HG03135 (cell line): Measurements from ENCODE around the gene PEX14.

ENCODE experiments used
- ATAC-seq: cut with Tn5 transposase; IDR thresholded peaks from one replicate; pipeline ENCODE4 v1.9.1; 2021; ENCODE audit warnings: mild to moderate bottlenecking, moderate library complexity; ENCODE audit not compliant: unreplicated experiment

PEX14 gene

DNA sequence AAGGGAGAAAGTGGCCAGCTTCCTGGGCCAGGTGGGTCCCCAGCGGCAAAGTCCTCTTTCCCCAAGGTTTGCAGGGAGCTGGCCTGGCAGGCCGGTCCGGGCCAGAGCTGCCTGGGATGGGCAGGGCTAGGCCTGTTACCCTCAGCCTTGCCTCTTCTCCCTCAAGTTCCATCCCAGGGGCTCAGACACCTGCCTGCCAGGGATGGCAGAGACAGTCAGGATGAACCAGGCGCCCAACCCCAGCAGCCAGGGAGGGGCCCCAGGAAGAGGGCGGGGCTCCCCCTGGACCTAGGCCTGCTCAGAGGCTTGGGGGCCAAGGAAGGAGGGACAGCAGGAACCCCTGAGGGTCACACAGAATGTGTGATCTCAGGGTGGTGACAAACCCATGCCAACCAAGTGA is 201.1 kb downstream of the PEX14 start:
- no peak for ATAC-seq

DNA sequence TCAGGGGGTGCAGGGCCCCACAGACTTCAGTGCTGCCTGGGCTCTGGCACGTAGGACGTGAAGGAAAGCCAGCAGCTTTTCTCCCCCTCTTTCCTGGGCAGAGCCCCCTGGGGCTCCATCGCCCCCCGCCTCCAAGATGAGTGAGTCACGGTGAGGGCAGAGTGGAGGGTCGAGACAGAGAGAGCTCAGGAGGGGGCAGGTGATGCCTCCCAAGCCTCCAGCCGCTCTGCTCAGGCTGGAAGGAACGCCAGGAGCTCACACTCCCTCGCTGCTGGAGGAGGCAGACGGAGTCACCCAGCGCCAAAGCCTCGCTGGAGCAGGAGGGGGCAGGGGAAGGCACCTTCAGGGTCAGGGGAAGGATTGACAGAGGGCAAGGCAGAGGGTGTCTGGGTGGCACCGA is 202.2 kb downstream of the PEX14 start:
- no peak for ATAC-seq

DNA sequence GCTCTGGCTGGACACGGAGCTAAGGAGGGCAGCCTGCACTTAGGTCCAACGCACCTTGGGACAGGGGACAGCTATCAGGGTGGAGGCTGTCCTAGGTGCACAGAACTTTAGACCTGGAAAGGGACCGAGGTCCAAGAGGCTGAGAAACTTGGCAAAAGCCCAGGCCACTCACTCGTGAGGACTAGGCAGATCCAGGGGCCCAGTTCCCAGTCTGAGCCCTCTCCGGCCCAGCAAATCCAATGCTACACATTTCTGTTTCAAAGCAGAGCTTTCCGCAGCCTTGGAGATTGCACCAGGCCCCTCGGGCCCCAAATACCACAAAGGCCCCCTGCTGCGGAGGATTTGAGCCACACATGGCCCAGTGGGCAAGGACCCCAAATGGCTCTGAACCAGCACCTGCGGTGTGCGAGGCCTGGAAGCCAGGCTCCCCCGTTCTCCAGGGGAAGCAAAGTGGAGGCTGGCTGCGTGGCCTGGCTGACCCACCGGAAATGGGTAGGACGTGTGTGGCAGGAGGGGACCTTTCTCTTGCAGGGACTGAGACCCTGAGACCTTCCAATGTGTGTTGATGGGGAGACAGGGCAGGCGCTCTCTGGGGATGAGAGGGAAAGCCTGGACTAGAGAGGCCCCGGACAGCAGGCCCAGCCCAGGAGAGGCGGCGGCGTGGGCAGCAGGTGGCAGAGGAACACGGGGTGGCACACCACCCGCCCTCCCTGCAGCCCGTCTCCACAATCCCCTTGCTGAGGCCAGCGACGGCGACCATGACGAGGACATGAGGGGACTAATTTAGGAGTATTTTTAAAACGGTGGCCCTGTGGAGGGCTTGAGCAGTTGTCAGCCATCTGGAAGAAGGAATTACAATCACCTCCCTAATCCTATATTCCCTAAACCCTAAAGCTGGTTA is 203.0 kb downstream of the PEX14 start:
- no peak for ATAC-seq

DNA sequence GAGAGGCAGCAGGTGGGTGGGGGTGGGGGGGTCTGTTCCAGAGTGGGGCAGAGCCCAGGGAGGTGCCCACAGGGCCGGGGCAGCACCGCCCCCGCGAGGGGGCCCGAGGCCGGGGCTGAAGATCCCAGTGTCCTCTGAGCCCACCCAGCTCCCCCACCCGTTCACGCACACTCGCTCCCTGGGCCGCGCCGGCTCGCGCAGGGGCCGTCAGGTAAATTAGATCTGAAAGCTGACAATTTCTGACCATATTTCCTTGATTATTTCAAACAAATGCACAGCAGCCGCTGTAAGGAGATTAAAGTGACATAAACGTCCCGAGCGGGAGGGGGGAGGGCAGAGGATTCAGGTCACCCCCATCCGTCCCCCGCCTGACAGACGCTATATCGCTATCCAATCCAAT is 203.7 kb downstream of the PEX14 start:
- ATAC-seq: no peak

DNA sequence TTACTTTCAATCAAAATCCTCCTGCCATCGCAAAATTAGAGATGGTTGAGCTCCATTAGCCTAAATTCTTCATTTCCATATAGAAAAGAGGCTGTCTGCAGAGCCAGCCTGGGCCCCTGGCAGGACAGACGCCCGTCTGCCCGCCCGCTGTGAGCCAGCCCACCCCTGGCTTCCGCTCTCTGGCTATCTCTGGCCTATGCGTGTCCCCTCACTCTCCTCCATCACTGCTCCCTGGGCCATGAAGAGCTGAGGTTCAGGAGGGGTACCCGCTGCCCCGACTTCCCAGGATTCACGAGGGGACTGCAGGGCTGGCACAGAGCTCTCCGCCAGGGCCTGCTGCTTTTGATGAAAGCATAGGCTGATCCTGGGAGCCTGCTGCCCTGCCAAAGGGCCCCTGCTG is 204.1 kb downstream of the PEX14 start:
- ATAC-seq: no peak

DNA sequence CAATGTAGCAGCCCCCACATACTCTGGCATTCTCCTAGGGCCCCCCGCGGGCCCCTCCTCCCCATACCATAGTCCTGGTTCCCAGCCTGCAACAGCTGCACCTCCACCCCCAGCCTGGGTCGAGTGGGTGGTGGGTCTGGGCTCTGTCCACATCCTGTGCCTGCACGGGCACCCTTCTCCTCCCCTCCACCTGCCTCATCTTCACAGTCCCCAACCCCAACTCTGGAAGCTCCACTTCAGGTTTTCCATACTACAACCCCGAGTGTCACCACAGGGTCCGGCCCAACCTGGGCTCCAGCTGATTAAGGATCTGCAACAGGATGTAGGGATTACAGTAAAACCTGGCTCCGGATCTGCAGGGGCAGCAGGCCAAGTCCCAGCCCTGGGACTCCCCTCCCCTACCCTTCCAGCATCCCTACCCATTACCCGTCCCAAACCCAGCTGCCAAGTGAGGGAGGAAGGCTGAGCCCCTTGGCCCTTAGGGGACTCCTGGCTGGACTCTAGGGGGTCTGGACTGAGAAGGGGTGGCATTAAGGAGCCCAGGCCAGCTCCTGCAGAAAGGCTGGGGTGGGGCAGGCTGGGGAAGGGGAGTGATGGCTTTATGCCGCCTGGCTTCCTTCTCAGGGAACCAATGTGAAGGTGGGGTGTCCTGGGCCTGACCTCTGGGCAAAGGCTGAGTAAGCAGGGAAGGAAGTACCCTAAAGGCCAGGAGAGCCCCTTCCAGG is 204.9 kb downstream of the PEX14 start:
- no peak for ATAC-seq
